HG02973 (cell line): ENCODE results near the gene LY6G6F.

ENCODE experiments used
- ATAC-seq: cut with Tn5 transposase; IDR thresholded peaks from one replicate; pipeline ENCODE4 v1.9.1; 2021; ENCODE audit warnings: moderate library complexity; ENCODE audit not compliant: unreplicated experiment

The LY6G6F gene, protein sequence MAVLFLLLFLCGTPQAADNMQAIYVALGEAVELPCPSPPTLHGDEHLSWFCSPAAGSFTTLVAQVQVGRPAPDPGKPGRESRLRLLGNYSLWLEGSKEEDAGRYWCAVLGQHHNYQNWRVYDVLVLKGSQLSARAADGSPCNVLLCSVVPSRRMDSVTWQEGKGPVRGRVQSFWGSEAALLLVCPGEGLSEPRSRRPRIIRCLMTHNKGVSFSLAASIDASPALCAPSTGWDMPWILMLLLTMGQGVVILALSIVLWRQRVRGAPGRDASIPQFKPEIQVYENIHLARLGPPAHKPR

DNA sequence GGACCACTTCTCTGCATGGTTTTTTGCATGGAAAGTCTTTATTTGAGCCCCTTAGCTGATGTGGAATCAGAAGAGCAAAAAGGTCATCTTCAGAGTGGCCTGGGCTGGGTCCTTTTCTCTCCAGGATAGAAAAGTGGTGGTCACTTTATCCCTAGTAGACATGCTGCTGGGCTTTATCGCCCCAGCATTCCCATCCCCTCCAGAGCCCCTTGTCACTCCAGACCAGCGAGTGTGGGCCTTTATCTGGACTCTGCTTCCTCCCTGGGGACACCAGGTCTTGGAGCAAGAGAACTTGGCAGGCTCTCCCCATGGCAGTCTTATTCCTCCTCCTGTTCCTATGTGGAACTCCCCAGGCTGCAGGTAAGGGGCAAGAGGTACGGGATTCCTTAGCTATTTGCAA lies at the start of gene LY6G6F:
TSS of gene LY6G6F (plus strand) at position 268 of the 400 bp plus-strand sequence. CDS start at position 309, 41 bp downstream.
- no peak for ATAC-seq

DNA sequence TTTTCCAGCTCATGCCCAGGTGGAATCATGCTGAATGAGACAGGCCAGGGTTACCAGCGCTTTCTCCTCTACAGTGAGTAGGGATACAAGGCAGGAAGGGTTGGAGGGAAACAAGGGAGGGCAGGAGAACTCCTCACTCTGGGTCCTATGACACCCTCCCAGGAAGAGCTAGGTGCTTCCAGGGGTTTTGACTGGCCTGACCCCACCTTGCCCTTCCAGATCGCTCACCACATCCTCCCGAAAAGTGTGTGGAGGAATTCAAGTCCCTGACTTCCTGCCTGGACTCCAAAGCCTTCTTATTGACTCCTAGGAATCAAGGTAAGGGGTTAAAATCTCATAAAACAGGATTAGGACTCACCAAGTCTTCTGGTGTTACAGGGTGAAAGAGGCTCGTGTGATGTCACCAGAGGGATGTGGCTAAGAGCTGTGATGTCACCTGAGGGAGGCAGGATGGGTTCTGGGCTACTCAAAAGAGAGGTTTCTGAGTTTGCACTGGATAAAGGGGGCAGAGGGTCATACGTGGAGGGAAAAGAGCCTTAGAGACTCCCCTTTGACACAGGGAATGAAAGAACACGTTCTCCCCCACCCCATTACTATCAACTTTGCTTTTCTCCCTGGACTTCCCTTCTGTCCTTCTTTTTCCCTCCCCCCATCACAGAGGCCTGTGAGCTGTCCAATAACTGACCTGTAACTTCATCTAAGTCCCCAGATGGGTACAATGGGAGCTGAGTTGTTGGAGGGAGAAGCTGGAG lies 49.1 kb upstream of the LY6G6F start:
- no peak for ATAC-seq

DNA sequence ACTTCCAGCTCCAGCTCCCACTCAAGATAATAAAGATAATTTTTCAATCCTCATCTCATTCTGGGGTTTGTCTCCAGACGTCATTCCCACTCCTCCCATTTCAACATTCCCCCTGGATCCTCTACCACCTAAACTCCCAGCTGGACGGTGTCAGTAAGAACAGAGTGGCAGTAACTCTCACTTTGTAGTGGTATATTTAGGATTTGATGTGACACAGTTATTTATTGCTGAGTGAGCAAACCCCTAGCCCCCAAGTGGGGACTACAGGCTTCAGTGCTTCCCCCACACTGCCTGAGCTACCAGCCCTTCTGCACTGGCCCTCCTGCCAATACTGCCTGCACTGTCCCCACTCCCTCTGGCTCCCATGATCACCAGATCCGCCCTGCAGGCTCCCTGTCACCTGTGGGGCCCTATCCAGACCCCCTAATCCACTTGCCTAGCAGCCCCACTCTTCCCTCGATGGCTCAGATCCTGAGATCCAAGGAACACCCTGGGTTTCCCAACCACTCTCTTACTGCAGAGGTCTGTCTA lies 48.4 kb upstream of the LY6G6F start:
- no peak for ATAC-seq

DNA sequence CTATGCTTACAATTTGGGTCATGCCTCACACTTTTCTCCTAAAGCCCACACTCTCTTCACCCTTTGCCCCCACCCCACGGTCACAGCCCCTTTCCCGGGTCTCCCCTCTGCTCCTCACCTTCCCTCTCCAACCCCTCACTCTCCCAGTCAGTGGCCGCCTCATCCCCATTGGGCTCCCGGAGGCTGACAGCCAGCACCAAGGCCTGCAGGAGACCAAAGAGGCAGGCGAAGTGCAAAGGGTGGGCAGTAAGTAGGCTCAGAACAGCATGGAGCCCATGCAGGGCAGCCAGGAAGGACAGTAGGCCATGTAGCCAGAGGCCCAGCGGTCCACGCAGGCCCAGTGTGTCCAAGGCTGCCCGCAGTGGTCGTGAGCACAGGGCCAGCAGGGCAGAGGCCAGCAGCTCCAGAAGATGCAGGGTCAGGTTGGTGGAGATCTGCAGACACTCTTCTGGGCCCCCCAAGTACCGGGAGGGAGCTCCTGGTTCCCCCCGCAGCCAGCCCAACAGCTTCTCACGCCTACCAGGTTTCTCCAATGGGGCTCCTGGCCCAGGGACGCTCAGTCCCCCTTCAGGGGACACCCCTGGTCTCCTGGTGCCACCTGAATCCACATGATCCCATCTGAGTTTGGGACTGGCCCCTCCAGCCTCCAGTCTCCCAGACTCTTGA lies 47.5 kb upstream of the LY6G6F start:
- ATAC-seq: no peak

DNA sequence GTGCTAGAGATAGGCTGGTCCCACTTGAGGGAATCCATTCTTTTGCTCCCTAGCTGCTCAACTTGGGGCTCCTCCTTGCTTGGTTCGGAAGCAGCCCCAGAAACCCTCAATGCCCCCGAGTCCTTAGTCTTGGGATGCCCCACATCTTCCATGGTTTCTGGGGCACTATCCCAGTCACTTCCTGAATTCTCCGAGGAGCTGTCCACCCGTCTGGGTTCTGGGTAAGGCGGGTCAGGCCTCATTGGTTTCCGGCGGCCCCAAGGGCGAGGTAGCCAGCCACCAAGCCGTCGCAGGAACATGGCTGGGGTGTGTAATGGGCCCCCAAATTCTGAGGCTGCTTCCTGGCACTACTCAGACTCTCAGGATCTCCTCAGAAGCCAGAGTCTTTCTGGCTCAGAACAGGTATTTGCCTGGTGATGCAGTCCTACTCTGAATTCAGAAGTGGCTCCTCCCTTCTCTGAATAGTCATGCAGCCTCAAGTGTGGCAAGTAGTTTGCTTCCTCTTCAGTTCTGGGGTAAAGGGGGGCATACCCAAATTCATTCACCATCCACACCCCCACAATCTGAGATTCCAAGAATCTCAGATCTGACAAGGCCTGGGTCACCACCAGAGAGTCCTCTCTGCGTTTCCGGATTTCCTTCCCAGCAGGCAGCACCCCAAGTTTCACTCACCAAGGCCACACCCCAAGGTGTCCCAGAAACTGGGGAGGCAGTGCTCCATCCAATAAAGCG lies 46.9 kb upstream of the LY6G6F start:
- ATAC-seq: no peak

DNA sequence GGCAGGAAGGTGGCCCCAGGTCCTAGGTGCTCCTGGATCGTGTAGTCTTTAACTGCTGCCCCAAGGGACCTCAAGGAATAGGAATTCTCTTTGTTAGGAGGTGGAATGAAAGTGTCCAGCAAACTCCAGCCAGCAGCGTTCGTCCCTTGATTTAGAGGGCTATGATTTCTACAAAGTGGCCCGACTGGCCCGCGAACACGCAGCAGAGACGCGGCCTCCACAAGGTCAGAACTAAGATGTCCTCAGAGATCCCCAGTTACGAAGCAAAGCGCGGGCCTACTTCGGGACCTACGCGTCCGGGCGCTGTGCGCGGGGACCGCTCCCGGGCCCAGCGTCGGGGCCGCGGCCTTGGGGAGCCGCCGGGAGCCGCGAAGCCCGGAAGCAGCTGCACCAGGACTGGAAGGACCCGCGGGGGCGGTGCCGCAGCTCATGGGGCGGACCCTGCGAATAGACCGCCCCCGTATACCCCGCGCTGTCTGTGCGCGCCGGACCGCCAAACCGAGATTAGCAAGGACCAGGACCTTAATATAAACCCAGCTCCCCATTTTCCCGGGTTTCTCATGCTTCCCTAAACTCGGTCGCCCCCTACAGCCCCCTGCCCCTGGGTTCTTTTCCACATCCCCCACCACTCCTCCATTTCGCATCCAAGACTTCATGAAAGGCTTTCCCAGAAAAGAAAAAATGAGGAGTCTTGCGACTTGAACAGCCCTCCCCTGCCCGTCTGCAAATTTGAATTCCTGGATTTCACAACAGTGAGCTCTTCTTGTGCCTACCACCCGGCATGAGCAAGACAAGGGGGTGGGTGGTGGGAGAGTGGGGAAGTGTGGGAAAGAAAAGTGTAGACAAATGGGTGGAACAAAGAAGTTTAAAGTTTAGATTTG lies 46.0 kb upstream of the LY6G6F start, which contains the start of gene C6orf47:
TSS of gene C6orf47 (minus strand) at position 398 of the 881 bp plus-strand sequence. CDS start 831 bp downstream, outside the sequence.
- peak; percentile 38 for ATAC-seq

DNA sequence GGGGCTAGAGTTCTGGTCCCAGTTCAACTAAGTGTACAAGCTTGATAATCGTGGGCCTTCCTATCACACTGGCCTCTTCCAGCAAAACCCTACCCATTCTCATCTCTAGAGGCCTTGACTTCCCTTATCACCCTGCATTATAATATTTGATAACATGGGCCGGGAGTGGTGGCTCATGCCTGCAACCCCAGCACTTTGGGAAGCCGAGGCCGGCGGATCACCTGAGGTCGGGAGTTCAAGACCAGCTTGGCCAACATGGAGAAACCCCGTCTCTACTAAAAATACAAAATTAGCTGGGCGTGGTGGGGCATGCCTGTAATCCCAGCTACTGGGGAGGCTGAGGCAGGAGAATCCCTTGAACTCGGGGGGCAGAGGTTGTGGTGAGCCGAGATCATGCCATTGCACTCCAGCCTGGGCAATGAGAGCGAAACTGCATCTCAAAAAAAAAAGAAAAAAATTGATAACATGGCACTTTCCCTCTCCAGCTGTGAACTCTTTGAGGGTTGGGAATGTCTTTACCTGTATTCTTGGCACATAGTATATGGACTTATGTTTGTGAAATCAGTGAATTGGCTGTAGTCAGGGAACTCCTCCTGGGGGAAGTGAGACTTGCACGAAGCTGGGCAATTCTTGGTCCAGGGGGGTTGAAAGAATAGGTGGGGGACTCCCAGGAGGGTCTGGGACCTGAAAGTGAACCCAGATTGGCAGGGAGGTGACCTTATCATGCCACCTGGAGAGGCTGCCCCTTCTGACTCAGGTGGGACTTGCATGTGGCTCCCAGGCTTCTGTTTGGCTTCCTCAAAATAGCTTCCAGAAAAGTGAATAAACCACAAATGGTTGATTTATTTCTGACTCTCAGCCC lies 45.2 kb upstream of the LY6G6F start:
- no peak for ATAC-seq

DNA sequence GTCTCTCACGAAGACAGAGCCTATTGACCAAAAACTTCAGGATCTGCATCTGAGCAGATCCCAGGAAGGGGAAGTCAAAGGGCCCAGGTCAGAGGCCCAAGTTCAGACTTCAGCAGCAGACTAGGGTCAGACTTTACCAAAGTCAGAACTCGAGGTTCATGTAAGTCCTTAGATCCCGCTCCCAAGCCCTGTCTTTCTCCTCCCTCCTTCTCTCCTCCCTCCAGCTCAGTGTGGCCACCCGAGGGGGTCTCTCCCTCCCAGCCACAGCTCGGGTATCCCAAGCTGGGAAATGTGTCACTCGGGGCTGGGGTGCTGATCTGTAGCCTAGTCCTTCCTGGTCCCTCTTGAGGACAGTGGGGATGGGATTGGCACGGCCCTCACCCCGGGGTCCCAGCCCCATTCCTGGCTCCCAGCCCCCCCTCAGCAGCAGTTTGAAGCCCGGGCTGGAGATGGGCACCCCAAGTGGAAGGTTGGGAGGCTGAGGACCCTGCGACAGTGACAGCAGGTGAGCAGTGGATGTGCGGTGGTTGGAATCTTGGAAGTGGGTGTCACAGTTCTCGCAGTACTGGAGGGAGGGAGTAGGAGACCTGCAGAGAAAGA lies 44.4 kb upstream of the LY6G6F start:
- ATAC-seq: no peak

DNA sequence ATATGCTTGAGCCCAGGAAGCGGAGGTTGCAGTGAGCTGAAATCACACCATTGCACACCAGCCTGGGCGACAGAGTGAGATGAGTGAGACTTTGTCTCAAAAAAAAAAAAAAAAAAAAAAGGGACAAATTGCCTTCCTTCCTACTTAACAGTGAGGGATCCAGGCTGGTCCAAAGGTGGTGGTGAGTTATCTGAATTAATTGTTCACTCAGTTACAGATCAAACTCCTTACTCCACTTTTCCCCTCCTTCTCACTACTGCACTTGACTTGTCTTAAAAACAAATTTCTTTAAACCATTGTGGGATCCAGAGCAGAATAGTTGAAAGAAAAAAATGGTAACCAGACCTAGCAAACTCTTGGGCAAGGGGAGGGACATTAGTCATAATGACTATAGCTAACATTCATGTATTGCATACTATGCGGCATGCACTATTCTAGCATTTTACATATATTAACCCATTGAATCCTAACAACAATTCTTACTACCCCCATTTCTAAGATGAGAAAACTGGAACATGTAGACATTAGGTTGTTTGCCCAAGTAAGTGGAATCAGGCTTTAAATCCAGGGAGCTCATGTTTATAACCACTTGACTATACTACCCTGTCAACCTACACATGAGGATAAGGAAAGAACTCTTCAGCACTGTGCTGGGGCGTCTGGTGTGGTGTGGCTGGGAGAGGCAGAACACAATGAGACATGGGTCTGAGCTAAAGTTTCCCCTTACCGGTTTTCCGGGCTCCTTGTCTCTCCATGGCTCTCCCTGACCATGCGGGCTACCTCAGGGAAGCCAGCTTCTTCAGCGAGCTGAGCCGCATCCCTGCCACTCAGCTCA lies 43.3 kb upstream of the LY6G6F start:
- ATAC-seq: no peak

DNA sequence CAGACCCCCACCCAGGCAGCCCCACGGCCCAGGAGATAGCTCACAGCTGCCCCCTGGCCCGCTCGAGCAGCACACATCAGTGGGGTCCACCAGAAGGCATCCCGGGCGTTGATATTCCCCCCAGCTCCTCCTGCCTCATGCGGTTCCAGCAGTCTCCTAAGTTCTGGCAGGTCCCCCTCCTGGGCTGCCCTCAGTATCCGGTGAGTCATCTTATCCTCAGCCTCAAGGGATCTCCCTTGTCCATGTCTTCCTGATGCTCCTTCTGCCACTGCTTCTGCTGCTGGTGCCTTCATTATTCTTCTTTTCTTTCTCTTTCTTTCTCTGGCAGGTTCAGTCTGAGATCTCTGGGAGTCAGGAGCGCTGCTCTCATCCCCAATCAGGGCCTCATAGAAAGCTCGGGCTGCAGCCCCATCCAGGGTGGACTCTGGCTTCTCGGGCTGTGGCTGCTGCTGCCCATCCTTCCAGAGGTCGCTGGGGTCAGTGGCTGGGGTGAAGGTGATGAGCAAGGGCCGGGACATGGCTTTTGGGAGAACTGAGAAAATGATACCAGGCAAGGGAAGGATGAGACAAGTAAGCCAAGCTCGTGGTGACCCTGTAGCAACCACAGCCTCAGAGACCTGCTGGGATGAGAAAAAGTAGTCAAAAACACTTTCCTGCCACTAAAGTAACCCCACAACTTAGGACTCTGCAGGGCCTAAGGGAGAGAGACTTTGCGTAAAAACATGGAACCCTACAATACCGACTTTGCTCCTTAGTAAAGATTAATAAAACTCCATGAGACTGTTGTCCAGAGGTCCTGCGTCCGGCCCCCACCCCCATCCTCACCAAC lies 42.5 kb upstream of the LY6G6F start:
- no peak for ATAC-seq

DNA sequence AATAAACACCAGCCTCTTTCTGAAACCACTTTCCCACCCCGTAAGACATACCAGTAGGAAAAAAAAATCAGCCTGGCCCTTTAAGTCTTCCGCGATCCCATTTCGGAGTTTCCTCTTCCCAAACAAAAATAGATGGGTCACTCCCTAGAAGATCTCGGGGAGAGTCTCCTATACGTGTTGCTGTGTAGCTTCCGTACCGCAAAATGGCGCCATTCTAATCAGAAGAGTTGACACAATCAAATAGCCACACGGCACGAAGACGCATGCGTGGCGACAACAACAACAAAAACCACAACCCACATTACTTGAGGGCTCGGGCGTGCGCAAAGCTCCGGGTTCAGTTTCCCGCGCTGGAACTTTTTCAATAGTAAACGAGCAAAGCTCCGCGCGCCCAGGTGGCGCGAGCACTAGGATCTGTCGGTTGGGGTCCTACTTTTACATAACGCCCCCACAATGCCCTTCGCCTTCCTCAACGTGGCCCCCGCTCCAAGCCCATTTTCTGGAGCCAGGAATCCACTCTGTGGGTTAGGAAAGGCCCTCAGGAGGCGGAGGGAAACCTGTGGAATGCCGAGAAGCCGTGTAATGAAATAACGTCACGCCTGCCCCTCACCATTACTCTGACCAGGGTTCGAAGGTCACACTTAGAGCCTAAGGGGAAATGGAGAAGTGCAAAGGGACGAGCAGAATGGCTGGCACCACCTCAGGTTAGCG lies 41.7 kb upstream of the LY6G6F start, which contains the start of gene GPANK1:
TSS of gene GPANK1 (minus strand) at position 208 of the 711 bp plus-strand sequence. CDS start 519 bp downstream, outside the sequence.
- ATAC-seq: peak; percentile 29

DNA sequence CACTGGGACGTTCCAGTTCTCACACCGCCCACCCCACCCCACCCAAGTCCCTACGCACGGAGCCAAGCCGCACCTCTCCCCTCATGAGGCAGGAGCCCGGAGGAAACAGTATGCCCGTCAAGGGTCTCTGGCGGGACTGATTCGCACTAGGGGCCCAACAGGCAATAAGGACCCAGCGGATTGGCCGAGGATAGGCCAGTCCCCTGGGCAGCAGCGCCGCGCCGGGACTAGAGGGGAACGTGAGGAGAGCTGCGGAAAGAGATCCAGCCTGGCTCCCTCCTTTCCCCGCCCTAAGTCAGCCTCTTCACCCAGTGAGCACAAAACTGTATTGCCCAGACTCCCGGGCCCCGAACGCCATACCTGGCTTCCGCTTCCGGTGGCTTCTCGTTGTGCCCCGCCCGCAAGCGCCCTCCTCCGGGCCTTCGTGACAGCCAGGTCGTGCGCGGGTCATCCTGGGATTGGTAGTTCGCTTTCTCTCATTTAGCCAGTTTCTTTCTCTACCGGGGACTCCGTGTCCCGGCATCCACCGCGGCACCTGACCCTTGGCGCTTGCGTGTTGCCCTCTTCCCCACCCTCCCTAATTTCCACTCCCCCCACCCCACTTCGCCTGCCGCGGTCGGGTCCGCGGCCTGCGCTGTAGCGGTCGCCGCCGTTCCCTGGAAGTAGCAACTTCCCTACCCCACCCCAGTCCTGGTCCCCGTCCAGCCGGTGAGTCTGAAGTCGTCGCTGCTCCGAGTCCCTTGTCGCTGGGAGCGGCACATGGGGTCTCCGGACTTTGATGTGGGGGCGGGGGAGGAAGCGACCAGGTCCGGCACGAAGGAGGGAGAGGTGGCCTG lies 40.9 kb upstream of the LY6G6F start, which contains the start of gene CSNK2B:
TSS of gene CSNK2B (plus strand) at position 580 of the 836 bp plus-strand sequence. CDS start 752 bp downstream, outside the sequence.
- peak; percentile 73 for ATAC-seq

DNA sequence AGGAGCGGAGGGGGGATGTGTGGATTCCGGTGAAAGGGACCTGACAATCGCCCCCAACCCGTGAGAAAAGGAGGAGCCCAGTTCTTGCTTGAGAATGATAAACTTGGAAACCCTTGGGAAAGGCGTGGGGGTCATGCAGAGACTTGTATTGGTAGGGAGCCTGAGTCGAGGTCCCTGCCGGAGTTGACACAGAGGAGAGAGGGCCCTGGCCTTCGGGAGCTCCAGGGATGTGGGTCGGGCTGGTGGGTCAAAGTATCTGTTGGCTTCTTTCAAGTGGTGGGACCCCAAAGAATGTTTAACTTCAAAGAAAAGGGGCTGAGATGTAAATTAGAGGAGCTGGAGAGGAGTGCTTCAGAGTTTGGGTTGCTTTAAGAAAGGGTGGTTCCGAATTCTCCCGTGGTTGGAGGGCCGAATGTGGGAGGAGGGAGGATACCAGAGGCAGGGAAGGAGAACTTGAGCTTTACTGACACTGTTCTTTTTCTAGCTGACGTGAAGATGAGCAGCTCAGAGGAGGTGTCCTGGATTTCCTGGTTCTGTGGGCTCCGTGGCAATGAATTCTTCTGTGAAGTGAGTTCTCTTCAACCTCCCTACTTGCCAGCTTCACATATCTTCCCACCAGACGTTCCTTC lies 40.2 kb upstream of the LY6G6F start:
- ATAC-seq: no peak

DNA sequence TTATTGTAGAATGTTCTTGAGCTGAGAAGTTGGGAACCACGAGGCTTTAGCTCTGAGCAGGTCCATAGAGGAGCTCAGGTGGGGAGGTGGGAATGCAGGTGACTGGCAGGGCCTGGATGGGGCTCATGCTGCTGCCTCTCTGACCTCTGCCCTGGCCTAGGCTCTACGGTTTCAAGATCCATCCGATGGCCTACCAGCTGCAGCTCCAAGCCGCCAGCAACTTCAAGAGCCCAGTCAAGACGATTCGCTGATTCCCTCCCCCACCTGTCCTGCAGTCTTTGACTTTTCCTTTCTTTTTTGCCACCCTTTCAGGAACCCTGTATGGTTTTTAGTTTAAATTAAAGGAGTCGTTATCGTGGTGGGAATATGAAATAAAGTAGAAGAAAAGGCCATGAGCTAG lies 37.0 kb upstream of the LY6G6F start, which contains the start of gene LY6G5B:
TSS of gene LY6G5B (plus strand) at position 301 of the 400 bp plus-strand sequence. CDS start 975 bp downstream, outside the sequence.
- no peak for ATAC-seq
